ENCODE data around the gene SAPCD1. TPM values are rescaled to one million over a fixed set of nuclear protein-coding genes. Genes with fewer than 3 reads are reported as not detected.

The SAPCD1 gene
- total and polyA plus RNA-seq, 2 experiments from 2014 or later, result 2.1 to 11.6 TPM

GRCh38 chr6:31775184-31775583, 12.7 kb downstream of the SAPCD1 start:
- H3K9me3 ChIP-seq (ENCODE audit: low read depth), result no peaks in the 10 kb centered on the region
- peak overlapping the region; percentile 50 for H3K27ac ChIP-seq
- no peak for TF ChIP-seq CTCF (IDR thresholded peaks at IDR 0.05; ENCODE audit: low read depth, low read length)
- no peaks in the 10 kb centered on the region for H3K27me3 ChIP-seq
- peaks cover 22% of the 10 kb centered on the region for H3K4me1 ChIP-seq (ENCODE audit: low read depth)
- H3K4me3 ChIP-seq, result no peak overlapping the region
- DNase-seq (ENCODE audit: low read depth in 1 of 2, low spot score in 1 of 2), result no peak
- no peaks in the 10 kb centered on the region for H3K36me3 ChIP-seq

- H3K9me3 ChIP-seq (ENCODE audit: low read depth), result no peaks in the 10 kb centered on the region
- H3K27ac ChIP-seq, result peak overlapping the region; percentile 91
- no peaks in the 10 kb centered on the region for H3K27me3 ChIP-seq
- no peak overlapping the region for H3K4me3 ChIP-seq
- DNase-seq (ENCODE audit: low read depth in 1 of 2, low spot score in 1 of 2), result no peak
- H3K36me3 ChIP-seq, result no peaks in the 10 kb centered on the region
- TF ChIP-seq CTCF (IDR thresholded peaks at IDR 0.05; ENCODE audit: low read depth, low read length), result no peak
- H3K4me1 ChIP-seq (ENCODE audit: low read depth), result peaks cover 22% of the 10 kb centered on the region
Observed at GRCh38 chr6:31775633-31776484, 13.4 kb downstream of the SAPCD1 start.

GRCh38 chr6:31776485-31776988, 14.1 kb downstream of the SAPCD1 start:
- H3K27me3 ChIP-seq, result no peaks in the 10 kb centered on the region
- no peak for DNase-seq (ENCODE audit: low read depth in 1 of 2, low spot score in 1 of 2)
- peaks cover 22% of the 10 kb centered on the region for H3K4me1 ChIP-seq (ENCODE audit: low read depth)
- no peak overlapping the region for H3K4me3 ChIP-seq
- no peaks in the 10 kb centered on the region for H3K36me3 ChIP-seq
- H3K9me3 ChIP-seq (ENCODE audit: low read depth), result no peaks in the 10 kb centered on the region
- H3K27ac ChIP-seq, result peak overlapping the region; percentile 91
- TF ChIP-seq CTCF (IDR thresholded peaks at IDR 0.05; ENCODE audit: low read depth, low read length), result no peak

GRCh38 chr6:31776989-31777666, 14.7 kb downstream of the SAPCD1 start, which contains the start of gene VWA7:
VWA7 (minus strand) TSS chr6:31777328; CDS start chr6:31776779, 549 bp downstream.
- H3K27ac ChIP-seq, result peak within 1 kb of the TSS; percentile 91
- no peak for TF ChIP-seq CTCF (IDR thresholded peaks at IDR 0.05; ENCODE audit: low read depth, low read length)

GRCh38 chr6:31777667-31778050, 15.2 kb downstream of the SAPCD1 start:
- no peak for DNase-seq (ENCODE audit: low read depth in 1 of 2, low spot score in 1 of 2)
- Histone ChIP-seq H3K27me3 (no peaks in the 10 kb centered on the region), H3K36me3 (no peaks in the 10 kb centered on the region), H3K9me3 (ENCODE audit: low read depth) (no peaks in the 10 kb centered on the region), H3K27ac (peak overlapping the region; percentile 91), H3K4me3 (no peak overlapping the region), H3K4me1 (ENCODE audit: low read depth) (peaks cover 22% of the 10 kb centered on the region)
- no peak for TF ChIP-seq CTCF (IDR thresholded peaks at IDR 0.05; ENCODE audit: low read depth, low read length)

More at GRCh38 chr6:31776989-31777666, 14.7 kb downstream of the SAPCD1 start, which contains the start of gene VWA7:
- DNase-seq (ENCODE audit: low read depth in 1 of 2, low spot score in 1 of 2), result peak; percentile 88 to 94
- H3K9me3 ChIP-seq (ENCODE audit: low read depth), result no peaks in the 10 kb centered on the region
- H3K4me3 ChIP-seq, result no peak within 1 kb of the TSS
- no peaks in the 10 kb centered on the region for H3K27me3 ChIP-seq
- H3K36me3 ChIP-seq, result no peaks in the 10 kb centered on the region
- peaks cover 22% of the 10 kb centered on the region for H3K4me1 ChIP-seq (ENCODE audit: low read depth)
